HepG2 (cell line): ENCODE results near the gene XCL2. TPM values are rescaled to one million over a fixed set of nuclear protein-coding genes. Genes with fewer than 3 reads are reported as not detected.

Experiments used
- ATAC-seq: fragments of 200-7000 bp; cut with Tn5 transposase; 3 replicates; pipeline ENCODE4 v1.9.1; 2020; ENCODE audit warnings: mild to moderate bottlenecking, moderate library complexity
- BruUV-seq: library from RNA; stranded (reverse); fragments of 400-500 nt; replicated peaks from 2 replicates; lab custom pipeline; 2021; lab: Mats Ljungman, UMichigan
- CTCF ChIA-PET: fragments of 300-600 bp; formaldehyde crosslinking; extraction: SDS; loops from one replicate; lab custom pipeline; 2021; ENCODE audit warnings: low total read pairs, inconsistent platforms, low intra/inter-chr PET ratio; lab: Yijun Ruan, JAX
- POLR2A ChIA-PET: fragments of 350-600 bp; sonication (Branson Sonifier 250); formaldehyde crosslinking; loops from one replicate; lab custom pipeline; 2020; ENCODE audit warnings: antibody characterized with exemption, inconsistent platforms; lab: Yijun Ruan, JAX
- DNase-seq: peaks from one replicate; pipeline ENCODE4 v3.0.0-alpha.2; 2015; ENCODE audit warnings: low spot score
- FAIRE-seq: peaks from 3 replicates; lab custom pipeline; 2011; peaks lifted over from hg19 to GRCh38; lab: Jason Lieb, UNC
- H2AFZ ChIP-seq: one replicate; pipeline ENCODE4 v1.6.1; 2011; ENCODE audit warnings: low read length, inconsistent platforms
- H3K27ac ChIP-seq: fragments of 300-600 bp; 3 replicates; pipeline ENCODE4 v1.8.0; 2011; ENCODE audit warnings: mixed run types, mild to moderate bottlenecking, mixed read lengths, low read length, inconsistent platforms; ENCODE audit not compliant: insufficient read depth; ENCODE audit errors: extremely low read length
- H3K27me3 ChIP-seq, 2 experiments: fragments of 200-600 bp in 1 of 2; 2 replicates in 1 of 2; 3 replicates in 1 of 2; pipeline versions ENCODE4 v1.6.0 to v1.8.0; 2011; ENCODE audit warnings: low read length in 2 of 2, mild to moderate bottlenecking in 2 of 2, moderate library complexity in 2 of 2, inconsistent platforms in 1 of 2; ENCODE audit not compliant: insufficient read depth in 2 of 2, control insufficient read depth in 1 of 2
- H3K36me3 ChIP-seq, 2 experiments: fragments of 200-600 bp in 1 of 2; replicated peaks in 1 of 2; 2 replicates in 1 of 2; 3 replicates in 1 of 2; pipeline versions ENCODE4 v1.5.1 to v1.8.0; 2011; ENCODE audit warnings: low read length in 2 of 2, inconsistent platforms in 1 of 2; ENCODE audit not compliant: insufficient read depth in 2 of 2, control insufficient read depth in 1 of 2
- H3K4me1 ChIP-seq: 2 replicates; pipeline ENCODE4 v1.5.1; 2012; ENCODE audit warnings: low read length, inconsistent platforms; ENCODE audit not compliant: insufficient read depth
- H3K4me2 ChIP-seq: 2 replicates; pipeline ENCODE4 v1.6.0; 2011; ENCODE audit warnings: low read depth, low read length, inconsistent platforms
- H3K4me3 ChIP-seq, 3 experiments: fragments of 200-600 bp in 1 of 3; sonication (generic), shearing (Covaris generic) in 1 of 3; replicated peaks in 1 of 3; 2 replicates each; pipeline ENCODE4 v1.5.1; 2011 to 2016; ENCODE audit warnings: low read length in 3 of 3, inconsistent platforms in 2 of 3, low read depth in 2 of 3, mild to moderate bottlenecking in 2 of 3, control low read depth in 1 of 3, mixed read lengths in 1 of 3; ENCODE audit not compliant: insufficient read depth in 1 of 3
- H3K79me2 ChIP-seq: one replicate; pipeline ENCODE4 v1.6.1; 2011; ENCODE audit warnings: low read length, inconsistent platforms; ENCODE audit not compliant: insufficient read depth
- H3K9ac ChIP-seq: 2 replicates; pipeline ENCODE4 v1.6.0; 2011; ENCODE audit warnings: mild to moderate bottlenecking, low read depth, low read length, inconsistent platforms; ENCODE audit not compliant: insufficient read depth
- H3K9me3 ChIP-seq: 2 replicates; pipeline ENCODE4 v1.5.1; 2012; ENCODE audit warnings: mild to moderate bottlenecking, low read length
- H4K20me1 ChIP-seq: 2 replicates; pipeline ENCODE4 v1.6.0; 2011; ENCODE audit warnings: inconsistent platforms, mild to moderate bottlenecking, low read length, moderate library complexity; ENCODE audit not compliant: insufficient read depth
- KMT2B ChIP-seq: IDR thresholded peaks from 2 replicates; pipeline ENCODE4 v1.6.1; 2016; ENCODE audit warnings: missing genetic modification reagents, missing compliant biosample characterization
- MEIS2 ChIP-seq: sonication (generic); formaldehyde crosslinking; IDR thresholded peaks from 2 replicates; pipeline ENCODE4 v1.9.0; 2021; ENCODE audit warnings: mild to moderate bottlenecking, missing genetic modification reagents
- SIN3A ChIP-seq: IDR thresholded peaks from 2 replicates; pipeline ENCODE4 v1.6.1; 2011; ENCODE audit warnings: low read depth, mild to moderate bottlenecking, control low read depth, low read length, borderline replicate concordance
- ZFP36L1 ChIP-seq: sonication (generic); formaldehyde crosslinking; IDR thresholded peaks from 2 replicates; pipeline ENCODE4 v1.8.0; 2022; ENCODE audit warnings: mild to moderate bottlenecking, missing genetic modification reagents, moderate library complexity
- ZFP91 ChIP-seq: sonication (generic); formaldehyde crosslinking; IDR thresholded peaks from 2 replicates; pipeline ENCODE4 v1.9.0; 2022; ENCODE audit warnings: missing genetic modification reagents, mild to moderate bottlenecking, borderline replicate concordance
- ZKSCAN1 ChIP-seq: fragments of 150-350 bp; IDR thresholded peaks from 2 replicates; pipeline ENCODE4 v1.6.1; 2014; ENCODE audit warnings: low read length
- ZNF20 ChIP-seq: sonication (generic); formaldehyde crosslinking; IDR thresholded peaks from 2 replicates; pipeline ENCODE4 v1.4.0; 2020; ENCODE audit warnings: mild to moderate bottlenecking, moderate library complexity, missing genetic modification reagents
- ZNF652 ChIP-seq: IDR thresholded peaks from 2 replicates; pipeline ENCODE4 v1.6.1; 2016; ENCODE audit warnings: low read depth, borderline replicate concordance
- WGBS: methylation state at CpG from one replicate; pipeline ENCODE4 v1.1.6; 2017; ENCODE audit warnings: low lambda C conversion rate; 5-methylcytosine and 5-hydroxymethylcytosine counted together
- in situ Hi-C: cut with HindIII; loops from 2 replicates; pipeline ENCODE4 v1.10.0; 2017; ENCODE audit warnings: low pct_unique_long_range_greater_than_20kb; ENCODE audit not compliant: extremely low pct_ligation_motif_present
- intact Hi-C: fragments of 100-400 bp; cut with micrococcal nuclease; formaldehyde crosslinking; loops from one replicate; pipeline ENCODE4 v1.10.0; 2022; ENCODE audit not compliant: unreplicated experiment
- polyA plus RNA-seq, 8 experiments: library from polyadenylated mRNA; depleted of rRNA in 3 of 8; stranded (reverse) in 7 of 8; unstranded in 1 of 8; fragments of >200 nt; fragmentation: Illumina TruSeq in 4 of 8; extraction: Trizol in 4 of 8; gene quantifications; 2 replicates each; pipeline versions ENCODE4 v1.2.1 to v1.2.3, GENCODE V29; 2011 to 2016; ENCODE audit warnings: low read depth in 4 of 8, missing spikeins in 1 of 8, mixed read lengths in 1 of 8; ENCODE audit not compliant: insufficient read depth in 1 of 8
- total RNA-seq, 5 experiments: library from RNA; depleted of rRNA; stranded (reverse); fragments of >200 nt; fragmentation: Illumina TruSeq; extraction: Trizol; gene quantifications; 2 replicates each; pipeline ENCODE4 v1.2.3, GENCODE V29; 2016; ENCODE audit warnings: low read depth in 1 of 5
- TF ChIP-seq, protein P1 (sequence below): IDR thresholded peaks from 2 replicates; pipeline ENCODE4 v1.6.1; 2012; ENCODE audit warnings: inconsistent platforms
- TF ChIP-seq, protein P2 (sequence below): sonication (generic); formaldehyde crosslinking; IDR thresholded peaks from 2 replicates; pipeline ENCODE4 v1.5.1; 2020; ENCODE audit warnings: mild to moderate bottlenecking, missing genetic modification reagents, moderate library complexity

XCL2 gene
- total and polyA plus RNA-seq, 2 of the 13 experiments (the other 11 are each of a cell fraction or from before 2014, with no cell fraction given), result 0.50 TPM; not detected in 1

DNA sequence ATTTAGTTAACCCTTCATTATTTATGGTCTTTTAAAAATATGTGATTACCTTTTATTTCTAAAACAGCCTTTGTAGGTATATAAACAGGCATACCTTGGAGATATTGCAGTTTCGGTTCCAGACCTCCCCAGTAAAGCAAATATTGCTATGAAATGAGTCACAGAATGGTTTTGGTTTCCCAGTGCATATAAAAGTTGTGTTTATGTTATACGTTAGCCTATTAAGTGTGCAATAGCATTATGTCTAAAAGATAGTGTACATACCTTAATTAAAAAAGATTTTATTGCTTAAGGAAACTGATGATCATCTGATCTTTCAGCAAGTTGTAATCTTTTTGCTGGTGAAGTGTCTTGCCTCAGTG is 44.1 kb downstream of the XCL2 start:
- no peak overlapping the region for H3K4me2 ChIP-seq
- no peak for FAIRE-seq

More for the DNA sequence above, 44.1 kb downstream of the XCL2 start:
- TF ChIP-seq, protein P1, sequence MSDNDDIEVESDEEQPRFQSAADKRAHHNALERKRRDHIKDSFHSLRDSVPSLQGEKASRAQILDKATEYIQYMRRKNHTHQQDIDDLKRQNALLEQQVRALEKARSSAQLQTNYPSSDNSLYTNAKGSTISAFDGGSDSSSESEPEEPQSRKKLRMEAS, result no peak
- TF ChIP-seq KMT2B (CRISPR knock-in tag), result no peak
- TF ChIP-seq ZNF652 (CRISPR knock-in tag), result no peak
- TF ChIP-seq ZFP91 (CRISPR knock-in tag), result no peak
- TF ChIP-seq, protein P2, sequence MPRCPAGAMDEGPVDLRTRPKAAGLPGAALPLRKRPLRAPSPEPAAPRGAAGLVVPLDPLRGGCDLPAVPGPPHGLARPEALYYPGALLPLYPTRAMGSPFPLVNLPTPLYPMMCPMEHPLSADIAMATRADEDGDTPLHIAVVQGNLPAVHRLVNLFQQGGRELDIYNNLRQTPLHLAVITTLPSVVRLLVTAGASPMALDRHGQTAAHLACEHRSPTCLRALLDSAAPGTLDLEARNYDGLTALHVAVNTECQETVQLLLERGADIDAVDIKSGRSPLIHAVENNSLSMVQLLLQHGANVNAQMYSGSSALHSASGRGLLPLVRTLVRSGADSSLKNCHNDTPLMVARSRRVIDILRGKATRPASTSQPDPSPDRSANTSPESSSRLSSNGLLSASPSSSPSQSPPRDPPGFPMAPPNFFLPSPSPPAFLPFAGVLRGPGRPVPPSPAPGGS (CRISPR knock-in tag), result no peak
- no peak for TF ChIP-seq ZNF20 (CRISPR knock-in tag)
- no peak for TF ChIP-seq ZFP36L1 (CRISPR knock-in tag)
- no peak for TF ChIP-seq MEIS2
- TF ChIP-seq SIN3A, result no peak
- TF ChIP-seq ZKSCAN1, result no peak
- TF ChIP-seq, all 625 proteins: peak for 0
- Histone ChIP-seq H3K4me1 (peaks cover 59% of the 10 kb centered on the region), H3K36me3 (peaks cover 0 to 2% of the 10 kb centered on the region in 2 experiments; a peak in 3 of 5 replicates), H3K79me2 (peaks cover 7% of the 10 kb centered on the region), H4K20me1 (no peaks in the 10 kb centered on the region), H3K27me3 (no peaks in the 10 kb centered on the region), H3K9ac (no peak overlapping the region), H3K9me3 (no peaks in the 10 kb centered on the region), H2AFZ (no peak overlapping the region), H3K4me3 (no peak overlapping the region), H3K27ac (no peak overlapping the region)
- ATAC-seq, result no peak
- intact Hi-C loops, result loop anchor here (5.0 kb wide), 1 partner anchor 58 kb away; no protein-coding TSS in a partner anchor
- no peak for DNase-seq
- BruUV-seq, result no TSS peak
- ChIA-PET CTCF (no interaction called here), POLR2A (no interaction called here)
- in situ Hi-C loops, result no loop called here
- WGBS, result 99% methylated on average over 2 of the region's 2 CpGs
